Measurements from ENCODE around the gene OLR1. TPM values are rescaled to one million over a fixed set of nuclear protein-coding genes. Genes with fewer than 3 reads are reported as not detected.
A peak's percentile ranks its signal among the peaks of the same experiment; 100 is the strongest.
"Not testable (repeated sequence)": the region's sequence is repeated elsewhere in the genome, so short reads cannot be mapped to it uniquely, and the experiment has no call there.

OLR1 gene
- under 1 TPM in 1 of 2 donors, not detected in 1; 0.15 TPM for total RNA-seq
- total RNA-seq = 0 reads per million in 2 donors

- no peak within 1 kb of the TSS for H3K27ac Mint-ChIP-seq
- H3K9me3 ChIP-seq (ENCODE audit: control insufficient read depth, low read length, poor library complexity, severe bottlenecking) = no peaks in the 10 kb centered on the region
- H3K4me3 Mint-ChIP-seq = no peak within 1 kb of the TSS
- DNase-seq (no peak), ATAC-seq (no peak)
- peaks cover 53% of the 10 kb centered on the region for H3K27me3 Mint-ChIP-seq
- no peaks in the 10 kb centered on the region for H3K4me1 Mint-ChIP-seq
- no peaks in the 10 kb centered on the region for H3K36me3 Mint-ChIP-seq (ENCODE audit: low read depth)
Measured at GRCh38 chr12:10171973-10172728, at the start of gene OLR1. TSS of gene OLR1 (minus strand) at chr12:10172132. CDS start at chr12:10172077, 55 bp downstream.

GRCh38 chr12:10220398-10221077, 48.6 kb upstream of the OLR1 start:
- no peak for DNase-seq
- ATAC-seq = no peak
- H3K4me1 Mint-ChIP-seq = peaks cover 6% of the 10 kb centered on the region
- H3K27me3 Mint-ChIP-seq = no peaks in the 10 kb centered on the region
- no peak overlapping the region for H3K27ac Mint-ChIP-seq
- H3K4me3 Mint-ChIP-seq = no peak overlapping the region
- peaks cover 8% of the 10 kb centered on the region for H3K36me3 Mint-ChIP-seq (ENCODE audit: low read depth)
- no peaks in the 10 kb centered on the region for H3K9me3 ChIP-seq (ENCODE audit: control insufficient read depth, low read length, poor library complexity, severe bottlenecking)

GRCh38 chr12:10218021-10218420, 46.1 kb upstream of the OLR1 start:
- ATAC-seq = no peak
- peaks cover 8% of the 10 kb centered on the region for H3K36me3 Mint-ChIP-seq (ENCODE audit: low read depth)

GRCh38 chr12:10215946-10216345, 44.0 kb upstream of the OLR1 start:
- peak overlapping the region; percentile 49 for H3K27ac Mint-ChIP-seq
- not testable (repeated sequence) for H3K4me3 Mint-ChIP-seq; H3K9me3 ChIP-seq (ENCODE audit: control insufficient read depth, low read length, poor library complexity, severe bottlenecking); H3K27me3 Mint-ChIP-seq; ATAC-seq; H3K36me3 Mint-ChIP-seq (ENCODE audit: low read depth); DNase-seq
- peaks cover 25% of the 10 kb centered on the region for H3K4me1 Mint-ChIP-seq

More at GRCh38 chr12:10218021-10218420, 46.1 kb upstream of the OLR1 start:
- Mint-ChIP-seq H3K4me3 (no peak overlapping the region), H3K4me1 (peaks cover 17% of the 10 kb centered on the region), H3K27ac (no peak overlapping the region), H3K27me3 (no peaks in the 10 kb centered on the region)
- no peaks in the 10 kb centered on the region for H3K9me3 ChIP-seq (ENCODE audit: control insufficient read depth, low read length, poor library complexity, severe bottlenecking)
- no peak for DNase-seq

GRCh38 chr12:10215436-10215835, 43.5 kb upstream of the OLR1 start:
- no peaks in the 10 kb centered on the region for H3K27me3 Mint-ChIP-seq
- ATAC-seq = no peak
- H3K9me3 ChIP-seq (ENCODE audit: control insufficient read depth, low read length, poor library complexity, severe bottlenecking) = no peaks in the 10 kb centered on the region
- H3K4me3 Mint-ChIP-seq = peak overlapping the region; percentile 59
- H3K4me1 Mint-ChIP-seq = peaks cover 25% of the 10 kb centered on the region
- H3K27ac Mint-ChIP-seq = peak overlapping the region; percentile 49
- DNase-seq = no peak
- H3K36me3 Mint-ChIP-seq (ENCODE audit: low read depth) = no peaks in the 10 kb centered on the region

- Mint-ChIP-seq H3K4me1 (peaks cover 23% of the 10 kb centered on the region), H3K27ac (peak overlapping the region; percentile 96), H3K27me3 (no peaks in the 10 kb centered on the region), H3K36me3 (ENCODE audit: low read depth) (no peaks in the 10 kb centered on the region), H3K4me3 (peak overlapping the region; percentile 94)
- ATAC-seq = no peak
- no peak for DNase-seq
- no peaks in the 10 kb centered on the region for H3K9me3 ChIP-seq (ENCODE audit: control insufficient read depth, low read length, poor library complexity, severe bottlenecking)
Measured at GRCh38 chr12:10214895-10215267, 42.9 kb upstream of the OLR1 start.

GRCh38 chr12:10214136-10214894, 42.4 kb upstream of the OLR1 start:
- H3K9me3 ChIP-seq (ENCODE audit: control insufficient read depth, low read length, poor library complexity, severe bottlenecking) = no peaks in the 10 kb centered on the region
- Mint-ChIP-seq H3K27me3 (no peaks in the 10 kb centered on the region), H3K4me3 (peak overlapping the region; percentile 94)

GRCh38 chr12:10213168-10214135, 41.5 kb upstream of the OLR1 start:
- Mint-ChIP-seq H3K36me3 (ENCODE audit: low read depth) (no peaks in the 10 kb centered on the region), H3K4me1 (peaks cover 23% of the 10 kb centered on the region), H3K27ac (peak overlapping the region; percentile 96), H3K27me3 (no peaks in the 10 kb centered on the region), H3K4me3 (peak overlapping the region; percentile 94)
- H3K9me3 ChIP-seq (ENCODE audit: control insufficient read depth, low read length, poor library complexity, severe bottlenecking) = no peaks in the 10 kb centered on the region
- DNase-seq = peak; percentile 59 to 77 (median 64)
- peak; percentile 78 for ATAC-seq

More at GRCh38 chr12:10214136-10214894, 42.4 kb upstream of the OLR1 start:
- ATAC-seq (no peak), DNase-seq (no peak)
- Mint-ChIP-seq H3K27ac (peak overlapping the region; percentile 96), H3K4me1 (peaks cover 23% of the 10 kb centered on the region), H3K36me3 (ENCODE audit: low read depth) (no peaks in the 10 kb centered on the region)

- no peaks in the 10 kb centered on the region for H3K27me3 Mint-ChIP-seq
- ATAC-seq (peak; percentile 74), DNase-seq (peak; percentile 75 to 80 (median 76))
- H3K4me3 Mint-ChIP-seq = peak within 1 kb of the TSS; percentile 94
- H3K27ac Mint-ChIP-seq = peak within 1 kb of the TSS; percentile 96
- no peaks in the 10 kb centered on the region for H3K9me3 ChIP-seq (ENCODE audit: control insufficient read depth, low read length, poor library complexity, severe bottlenecking)
- peaks cover 23% of the 10 kb centered on the region for H3K4me1 Mint-ChIP-seq
- no peaks in the 10 kb centered on the region for H3K36me3 Mint-ChIP-seq (ENCODE audit: low read depth)
Measured at GRCh38 chr12:10212739-10213131, 40.8 kb upstream of the OLR1 start, which contains the start of gene GABARAPL1. TSS of gene GABARAPL1 (plus strand) at chr12:10212877. CDS start at chr12:10213130, 253 bp downstream.

- peaks cover 23% of the 10 kb centered on the region for H3K4me1 Mint-ChIP-seq
- ATAC-seq (peak; percentile 77), DNase-seq (peak; percentile 67 to 79 (median 75))
- H3K27ac Mint-ChIP-seq = peak overlapping the region; percentile 96
- H3K4me3 Mint-ChIP-seq = peak overlapping the region; percentile 94
- H3K9me3 ChIP-seq (ENCODE audit: control insufficient read depth, low read length, poor library complexity, severe bottlenecking) = no peaks in the 10 kb centered on the region
- H3K36me3 Mint-ChIP-seq (ENCODE audit: low read depth) = no peaks in the 10 kb centered on the region
- no peaks in the 10 kb centered on the region for H3K27me3 Mint-ChIP-seq
Measured at GRCh38 chr12:10211940-10212738, 40.2 kb upstream of the OLR1 start.

GRCh38 chr12:10211101-10211939, 39.4 kb upstream of the OLR1 start:
- H3K4me3 Mint-ChIP-seq = peak overlapping the region; percentile 94
- no peaks in the 10 kb centered on the region for H3K9me3 ChIP-seq (ENCODE audit: control insufficient read depth, low read length, poor library complexity, severe bottlenecking)
- H3K36me3 Mint-ChIP-seq (ENCODE audit: low read depth) = no peaks in the 10 kb centered on the region
- no peaks in the 10 kb centered on the region for H3K27me3 Mint-ChIP-seq
- no peak for ATAC-seq
- H3K4me1 Mint-ChIP-seq = peaks cover 23% of the 10 kb centered on the region
- H3K27ac Mint-ChIP-seq = peak overlapping the region; percentile 96
- DNase-seq = no peak

Data from T-helper 17 cell (primary cell).